Breast epithelium (tissue), 3 donors: Measurements from ENCODE around the gene FUT4.

Experiments
- POLR2A ChIP-seq: fragments of 450-650 bp; IDR thresholded peaks from one replicate; pipeline ENCODE4 v1.6.1; 2016; ENCODE audit warnings: antibody characterized with exemption, mild to moderate bottlenecking, moderate library complexity
- TF ChIP-seq, protein P1 (sequence below), 3 donors: fragments of 450-650 bp; IDR thresholded peaks; one replicate each; pipeline ENCODE4 v1.5.1; 2016 to 2017; ENCODE audit warnings: antibody characterized with exemption in 3 of 3, mild to moderate bottlenecking in 3 of 3, moderate library complexity in 3 of 3

DNA sequence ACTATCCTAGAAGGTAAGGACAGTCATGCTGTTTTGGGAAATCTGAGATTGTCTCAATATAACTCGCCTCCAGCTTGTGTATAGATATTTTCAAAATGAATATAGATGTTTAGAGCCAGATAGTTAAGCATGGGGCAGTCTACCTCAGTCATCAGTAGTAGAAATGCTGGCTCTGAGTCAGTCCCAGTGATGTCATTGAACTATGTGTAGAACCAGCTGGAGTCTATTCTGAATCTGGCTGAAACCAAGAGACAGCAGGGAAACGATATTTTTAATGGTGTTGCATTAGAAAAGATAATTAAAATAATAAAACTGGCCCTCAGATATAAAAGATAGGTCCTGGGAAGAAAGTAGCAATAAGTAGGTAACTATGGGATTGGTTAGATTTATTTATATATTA, 49.3 kb downstream of the FUT4 start:
- TF ChIP-seq, protein P1, sequence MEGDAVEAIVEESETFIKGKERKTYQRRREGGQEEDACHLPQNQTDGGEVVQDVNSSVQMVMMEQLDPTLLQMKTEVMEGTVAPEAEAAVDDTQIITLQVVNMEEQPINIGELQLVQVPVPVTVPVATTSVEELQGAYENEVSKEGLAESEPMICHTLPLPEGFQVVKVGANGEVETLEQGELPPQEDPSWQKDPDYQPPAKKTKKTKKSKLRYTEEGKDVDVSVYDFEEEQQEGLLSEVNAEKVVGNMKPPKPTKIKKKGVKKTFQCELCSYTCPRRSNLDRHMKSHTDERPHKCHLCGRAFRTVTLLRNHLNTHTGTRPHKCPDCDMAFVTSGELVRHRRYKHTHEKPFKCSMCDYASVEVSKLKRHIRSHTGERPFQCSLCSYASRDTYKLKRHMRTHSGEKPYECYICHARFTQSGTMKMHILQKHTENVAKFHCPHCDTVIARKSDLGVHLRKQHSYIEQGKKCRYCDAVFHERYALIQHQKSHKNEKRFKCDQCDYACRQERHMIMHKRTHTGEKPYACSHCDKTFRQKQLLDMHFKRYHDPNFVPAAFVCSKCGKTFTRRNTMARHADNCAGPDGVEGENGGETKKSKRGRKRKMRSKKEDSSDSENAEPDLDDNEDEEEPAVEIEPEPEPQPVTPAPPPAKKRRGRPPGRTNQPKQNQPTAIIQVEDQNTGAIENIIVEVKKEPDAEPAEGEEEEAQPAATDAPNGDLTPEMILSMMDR (IDR thresholded peaks at IDR 0.05), result no peak
- TF ChIP-seq POLR2A, result no peak
